NB4 (cell line): Measurements from ENCODE around the gene RASIP1.
A peak's percentile ranks its signal among the peaks of the same experiment; 100 is the strongest.

ENCODE experiments used
- DNase-seq: peaks from one replicate; pipeline ENCODE4 v3.0.0; 2010; ENCODE audit warnings: low read depth
- H3K4me3 ChIP-seq: one replicate; pipeline ENCODE4 v1.5.1; 2011; ENCODE audit warnings: mild to moderate bottlenecking, low read depth, low read length, moderate library complexity
- CTCF ChIP-seq: IDR thresholded peaks from one replicate; pipeline ENCODE4 v1.5.1; 2012; ENCODE audit warnings: low read depth, low read length
- MAX ChIP-seq: IDR thresholded peaks from 2 replicates; pipeline ENCODE4 v1.6.1; 2011; ENCODE audit warnings: low read depth, low read length
- MYC ChIP-seq: IDR thresholded peaks from 2 replicates; pipeline ENCODE4 v1.6.1; 2011; ENCODE audit warnings: low read depth, low read length
- POLR2A ChIP-seq: IDR thresholded peaks from 2 replicates; pipeline ENCODE4 v1.6.1; 2011; ENCODE audit warnings: mild to moderate bottlenecking; ENCODE audit not compliant: insufficient read length; ENCODE audit errors: extremely low read depth

RASIP1 gene

GRCh38 chr19:48734625-48735024, 5.8 kb downstream of the RASIP1 start:
- H3K4me3 ChIP-seq, result no peak overlapping the region
- DNase-seq, result no peak
- TF ChIP-seq MAX (no peak), POLR2A (no peak), CTCF (no peak), MYC (no peak)

- no peak for DNase-seq
- TF ChIP-seq POLR2A (no peak), CTCF (no peak), MAX (no peak), MYC (no peak)
- H3K4me3 ChIP-seq, result no peak overlapping the region
These were observed 9.0 kb downstream of the RASIP1 start for GRCh38 chr19:48731452-48731851.

GRCh38 chr19:48728911-48729664, 11.3 kb downstream of the RASIP1 start:
- TF ChIP-seq MAX (no peak), MYC (no peak), CTCF (no peak), POLR2A (no peak)
- no peak overlapping the region for H3K4me3 ChIP-seq
- DNase-seq, result no peak

- TF ChIP-seq MAX, result no peak
- no peak for TF ChIP-seq POLR2A
- no peak for TF ChIP-seq CTCF
- no peak for TF ChIP-seq MYC
- DNase-seq, result peak; percentile 86
- no peak overlapping the region for H3K4me3 ChIP-seq
These were observed 13.9 kb downstream of the RASIP1 start for GRCh38 chr19:48726556-48726955.

GRCh38 chr19:48724796-48725753, 15.3 kb downstream of the RASIP1 start:
- peak; percentile 99 for DNase-seq
- H3K4me3 ChIP-seq, result no peak overlapping the region
- TF ChIP-seq MYC (no peak), CTCF (peak; percentile 0)
